Upper lobe of left lung (tissue), 4 donors: Measurements from ENCODE around the gene ALDH1A3.

Source experiments
- EP300 ChIP-seq, 4 donors: sonication (generic); formaldehyde crosslinking; IDR thresholded peaks; one replicate each; pipeline ENCODE4 v1.5.1; 2017; ENCODE audit warnings: antibody characterized with exemption in 4 of 4, control low read depth in 2 of 4
- POLR2A ChIP-seq, 4 donors: fragments of 450-650 bp; IDR thresholded peaks; one replicate each; pipeline ENCODE4 v1.5.1; 2016 to 2017; ENCODE audit warnings: antibody characterized with exemption in 4 of 4, mild to moderate bottlenecking in 2 of 4
- POLR2AphosphoS5 ChIP-seq, 2 donors: sonication (generic); formaldehyde crosslinking; IDR thresholded peaks; one replicate each; pipeline ENCODE4 v1.5.1; 2017; ENCODE audit warnings: antibody characterized with exemption in 2 of 2
- TF ChIP-seq, protein P1 (sequence below), 6 experiments: fragments of 450-650 bp in 4 of 6; fragments of 200-600 bp in 2 of 6; sonication (generic) in 2 of 6; IDR thresholded peaks; one replicate each; pipeline ENCODE4 v1.5.1; 2016 to 2019; ENCODE audit warnings: antibody characterized with exemption in 6 of 6

DNA sequence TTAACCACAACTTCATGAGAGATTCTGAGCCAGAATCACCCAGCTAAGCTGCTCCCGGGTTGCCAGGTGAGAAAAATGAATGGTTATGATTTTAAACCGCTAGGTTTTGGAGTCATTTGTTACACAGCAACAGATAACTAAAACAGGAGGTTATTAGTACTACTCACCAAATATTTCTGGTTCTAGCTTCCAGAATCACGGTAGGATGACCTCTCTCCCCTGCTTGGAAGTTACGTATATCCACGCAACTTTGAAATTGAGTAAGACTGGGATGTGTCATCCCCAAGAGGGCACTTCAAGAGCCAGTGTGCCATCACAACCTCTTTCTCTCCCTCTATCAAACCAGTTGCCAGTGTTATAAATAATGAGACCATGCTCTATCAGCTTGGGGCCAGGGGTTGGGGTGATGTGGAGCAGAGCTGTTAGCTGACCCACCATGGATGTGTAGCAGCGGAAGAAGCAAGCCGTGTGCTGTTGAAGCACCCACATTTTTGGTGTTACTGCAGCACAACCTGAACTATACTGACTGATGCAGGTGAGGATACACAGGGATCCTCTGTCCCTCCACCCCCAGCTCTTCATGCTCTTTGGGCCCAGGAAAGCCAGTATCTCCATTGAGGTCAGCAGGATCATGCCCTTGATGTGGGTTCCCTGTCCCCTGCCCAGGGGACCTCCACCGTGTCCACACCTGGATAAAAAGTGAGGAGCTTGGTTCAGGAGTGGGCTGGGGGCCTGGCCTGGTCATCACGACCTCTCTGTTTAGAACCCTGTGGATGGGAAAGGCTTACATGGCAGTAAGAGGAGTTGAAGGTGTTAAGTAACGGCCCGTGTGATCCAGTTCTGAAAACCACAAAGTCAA lies 19.4 kb upstream of the ALDH1A3 start:
- TF ChIP-seq, protein P1, sequence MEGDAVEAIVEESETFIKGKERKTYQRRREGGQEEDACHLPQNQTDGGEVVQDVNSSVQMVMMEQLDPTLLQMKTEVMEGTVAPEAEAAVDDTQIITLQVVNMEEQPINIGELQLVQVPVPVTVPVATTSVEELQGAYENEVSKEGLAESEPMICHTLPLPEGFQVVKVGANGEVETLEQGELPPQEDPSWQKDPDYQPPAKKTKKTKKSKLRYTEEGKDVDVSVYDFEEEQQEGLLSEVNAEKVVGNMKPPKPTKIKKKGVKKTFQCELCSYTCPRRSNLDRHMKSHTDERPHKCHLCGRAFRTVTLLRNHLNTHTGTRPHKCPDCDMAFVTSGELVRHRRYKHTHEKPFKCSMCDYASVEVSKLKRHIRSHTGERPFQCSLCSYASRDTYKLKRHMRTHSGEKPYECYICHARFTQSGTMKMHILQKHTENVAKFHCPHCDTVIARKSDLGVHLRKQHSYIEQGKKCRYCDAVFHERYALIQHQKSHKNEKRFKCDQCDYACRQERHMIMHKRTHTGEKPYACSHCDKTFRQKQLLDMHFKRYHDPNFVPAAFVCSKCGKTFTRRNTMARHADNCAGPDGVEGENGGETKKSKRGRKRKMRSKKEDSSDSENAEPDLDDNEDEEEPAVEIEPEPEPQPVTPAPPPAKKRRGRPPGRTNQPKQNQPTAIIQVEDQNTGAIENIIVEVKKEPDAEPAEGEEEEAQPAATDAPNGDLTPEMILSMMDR (IDR thresholded peaks at IDR 0.05) = no peak
- TF ChIP-seq POLR2A (IDR thresholded peaks at IDR 0.05) (no peak), POLR2AphosphoS5 (IDR thresholded peaks at IDR 0.05) (no peak), EP300 (IDR thresholded peaks at IDR 0.05) (no peak)
